GM12878 (cell line): Measurements from ENCODE around the gene G3BP1. TPM values are rescaled to one million over a fixed set of nuclear protein-coding genes. Genes with fewer than 3 reads are reported as not detected.

ENCODE experiments used
- ATAC-seq: fragments of 200-7000 bp; cut with Tn5 transposase; 3 replicates; pipeline ENCODE4 v1.9.1; 2020; ENCODE audit warnings: mild to moderate bottlenecking, moderate library complexity
- BruUV-seq: library from RNA; stranded (reverse); fragments of 400-500 nt; replicated peaks from 2 replicates; lab custom pipeline; 2021; lab: Mats Ljungman, UMichigan
- CTCF ChIA-PET: fragments of 300-600 bp; sonication (Branson Sonifier 250); formaldehyde crosslinking; extraction: SDS; loops from one replicate; lab custom pipeline; 2021; ENCODE audit warnings: inconsistent platforms; lab: Yijun Ruan, JAX
- POLR2A ChIA-PET: fragments of 350-600 bp; formaldehyde crosslinking; extraction: SDS; loops from one replicate; lab custom pipeline; 2021; ENCODE audit warnings: inconsistent platforms; lab: Charles Lee
- RAD21 ChIA-PET: fragments of 300-600 bp; sonication (Branson Sonifier 250); formaldehyde crosslinking; loops from one replicate; lab custom pipeline; 2023; ENCODE audit warnings: antibody characterized with exemption; ENCODE audit not compliant: unreplicated experiment; lab: Charles Lee
- SMC1A ChIA-PET: fragments of 300-600 bp; sonication (Branson Sonifier 250); formaldehyde crosslinking; loops from one replicate; lab custom pipeline; 2023; ENCODE audit not compliant: unreplicated experiment, uncharacterized antibody; lab: Charles Lee
- DNase-seq: peaks from one replicate; pipeline ENCODE4 v3.0.0-alpha.2; 2011; ENCODE audit warnings: low read depth, low spot score
- FAIRE-seq: peaks from 3 replicates; lab custom pipeline; 2011; peaks lifted over from hg19 to GRCh38; lab: Jason Lieb, UNC
- H2AFZ ChIP-seq: 2 replicates; pipeline ENCODE4 v1.6.0; 2011; ENCODE audit warnings: low read depth, low read length, control low read depth; ENCODE audit not compliant: control insufficient read depth
- H3K27ac ChIP-seq: 2 replicates; pipeline ENCODE4 v1.5.1; 2011; ENCODE audit warnings: control low read depth; ENCODE audit not compliant: control insufficient read depth, insufficient read depth
- H3K27me3 ChIP-seq, 2 experiments: replicated peaks in 1 of 2; 2 replicates each; pipeline versions ENCODE4 v1.6.0 to v1.6.1; 2011; ENCODE audit warnings: low read length in 1 of 2; ENCODE audit not compliant: control insufficient read depth in 2 of 2, insufficient read depth in 2 of 2
- H3K36me3 ChIP-seq, 2 experiments: 2 replicates each; pipeline ENCODE4 v1.5.1; 2011; ENCODE audit warnings: low read length in 1 of 2; ENCODE audit not compliant: control insufficient read depth in 2 of 2, insufficient read depth in 2 of 2
- H3K4me1 ChIP-seq: 2 replicates; pipeline ENCODE4 v1.6.1; 2011; ENCODE audit warnings: mild to moderate bottlenecking, low read length, moderate library complexity, mixed read lengths; ENCODE audit not compliant: control insufficient read depth, insufficient read depth
- H3K4me2 ChIP-seq: 2 replicates; pipeline ENCODE4 v1.6.0; 2011; ENCODE audit warnings: control low read depth; ENCODE audit not compliant: control insufficient read depth, insufficient read depth
- H3K4me3 ChIP-seq: fragments of 200-600 bp; sonication (generic); 2 replicates; pipeline ENCODE4 v1.5.1; 2016
- H3K79me2 ChIP-seq: 2 replicates; pipeline ENCODE4 v1.6.0; 2011; ENCODE audit warnings: low read length; ENCODE audit not compliant: control insufficient read depth, insufficient read depth
- H3K9ac ChIP-seq: 2 replicates; pipeline ENCODE4 v1.8.0; 2011; ENCODE audit warnings: low read length, control low read depth, mixed read lengths; ENCODE audit not compliant: control insufficient read depth, insufficient read depth
- H3K9me3 ChIP-seq: replicated peaks from 3 replicates; pipeline ENCODE4 v1.5.1; 2011; ENCODE audit warnings: mild to moderate bottlenecking, low read length; ENCODE audit not compliant: control insufficient read depth, insufficient read depth
- H4K20me1 ChIP-seq: 2 replicates; pipeline ENCODE4 v1.6.0; 2011; ENCODE audit not compliant: control insufficient read depth, insufficient read depth
- CBX3 ChIP-seq: fragments of 200-600 bp; sonication (generic); IDR thresholded peaks from 2 replicates; pipeline ENCODE4 v1.6.1; 2016; ENCODE audit warnings: low read depth, borderline replicate concordance
- CHD4 ChIP-seq: fragments of 200-600 bp; sonication (generic); IDR thresholded peaks from 2 replicates; pipeline ENCODE4 v1.6.1; 2016; ENCODE audit warnings: mild to moderate bottlenecking
- ETV6 ChIP-seq, 2 experiments: fragments of 450-650 bp in 1 of 2; IDR thresholded peaks in 1 of 2; conservative IDR thresholded peaks in 1 of 2; 2 replicates each; pipeline ENCODE4 v1.6.1; 2014; ENCODE audit warnings: antibody characterized with exemption in 1 of 2, borderline replicate concordance in 1 of 2, low read depth in 1 of 2, mild to moderate bottlenecking in 1 of 2, moderate library complexity in 1 of 2
- HDAC6 ChIP-seq: fragments of 200-600 bp; sonication (generic); IDR thresholded peaks from one replicate; pipeline ENCODE4 v1.8.0; 2017; ENCODE audit warnings: antibody characterized with exemption; ENCODE audit not compliant: unreplicated experiment
- MYC ChIP-seq: IDR thresholded peaks from 2 replicates; pipeline ENCODE4 v1.6.1; 2011; ENCODE audit warnings: mild to moderate bottlenecking, low read length, moderate library complexity, inconsistent platforms; ENCODE audit not compliant: insufficient read depth, insufficient replicate concordance, insufficient read length, severe bottlenecking
- RAD51 ChIP-seq: fragments of 450-650 bp; IDR thresholded peaks from 2 replicates; pipeline ENCODE4 v1.6.1; 2016; ENCODE audit warnings: moderate library complexity, mild to moderate bottlenecking, inconsistent platforms
- SIN3A ChIP-seq: IDR thresholded peaks from 2 replicates; pipeline ENCODE4 v1.6.1; 2012; ENCODE audit warnings: low read depth, low read length, improper control_type of control experiment
- ZNF24 ChIP-seq: fragments of 450-650 bp; IDR thresholded peaks from 2 replicates; pipeline ENCODE4 v1.6.1; 2017; ENCODE audit warnings: antibody characterized with exemption, mild to moderate bottlenecking
- in situ Hi-C: fragments of 300-500 bp; cut with MboI; formaldehyde crosslinking; loops from 9 replicates; pipeline ENCODE4 v1.14.3; 2018; ENCODE audit warnings: mixed read lengths
- intact Hi-C: fragments of 100-400 bp; cut with micrococcal nuclease; formaldehyde crosslinking; loops from one replicate; pipeline ENCODE4 v1.14.2; 2022; ENCODE audit not compliant: unreplicated experiment
- polyA plus RNA-seq, 11 experiments: library from polyadenylated mRNA; depleted of rRNA in 4 of 11; unstranded in 6 of 11; stranded (reverse) in 5 of 11; fragments of >200 nt; fragmentation: Nextera tagmentation in 4 of 11; fragmentation: Illumina TruSeq in 1 of 11; extraction: Ambion mirVana in 4 of 11; extraction: Trizol in 1 of 11; gene quantifications; 1 replicate in 1 of 11; 2 replicates in 10 of 11; pipeline versions ENCODE4 v1.2.1 to v1.2.3, GENCODE V29; 2011 to 2016; ENCODE audit warnings: inconsistent platforms in 2 of 11, missing spikeins in 2 of 11, low read depth in 1 of 11
- total RNA-seq, 4 experiments: library from RNA; depleted of rRNA in 3 of 4; stranded (reverse); fragments of >200 nt in 3 of 4; fragmentation: Illumina TruSeq in 1 of 4; extraction: Trizol in 1 of 4; gene quantifications; 2 replicates each; pipeline versions ENCODE4 v1.2.1 to v1.2.3, GENCODE V29; 2013 to 2021
- TF ChIP-seq, protein P1 (sequence below): IDR thresholded peaks from 2 replicates; pipeline ENCODE4 v1.6.1; 2012; ENCODE audit warnings: mild to moderate bottlenecking, low read depth, low read length
- TF ChIP-seq, protein P2 (sequence below): fragments of 450-650 bp; IDR thresholded peaks from 2 replicates; pipeline ENCODE4 v1.6.1; 2018; ENCODE audit warnings: mild to moderate bottlenecking, low read depth, moderate library complexity; ENCODE audit not compliant: partially characterized antibody

G3BP1 gene
- total and polyA plus RNA-seq, 10 of the 15 experiments (the other 5 are each of a cell fraction or from before 2014, with no cell fraction given) = 49.7 to 438 (median 148) TPM

DNA sequence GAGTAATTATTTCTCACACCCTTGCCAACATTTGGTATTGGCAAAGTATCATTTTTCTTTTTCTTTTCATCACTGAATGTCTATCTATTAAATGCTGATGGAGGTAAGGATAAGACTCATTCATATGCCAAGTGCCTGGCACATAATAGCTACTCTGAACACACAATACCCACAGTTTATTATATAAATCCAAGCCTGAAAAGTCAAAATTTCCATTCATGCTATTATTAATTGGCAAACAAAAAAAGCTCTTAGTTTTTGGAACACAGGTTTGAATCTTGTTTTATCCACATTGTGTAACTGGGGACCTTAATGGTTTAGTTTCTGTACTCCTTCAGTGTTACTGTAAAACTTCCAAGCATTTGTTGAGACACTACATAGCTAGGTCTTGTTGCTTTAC is 7.0 kb upstream of the G3BP1 start:
- BruUV-seq = no TSS peak
- H3K4me1 ChIP-seq = peaks cover 5% of the 10 kb centered on the region
- SMC1A ChIA-PET = interaction anchor here (1.1 to 2.5 kb wide), 5 partner anchors 9 to 21 kb away, joined by 3 to 11 read pairs (median 5); no protein-coding TSS in a partner anchor
- intact Hi-C loops (no loop called here), in situ Hi-C loops (no loop called here)
- peaks cover 4% of the 10 kb centered on the region for H3K79me2 ChIP-seq
- no peaks in the 10 kb centered on the region for H4K20me1 ChIP-seq
- POLR2A ChIA-PET = interaction anchor here (1.2 to 1.6 kb wide), 2 partner anchors 17 to 44 kb away, joined by 3 read pairs; no protein-coding TSS in a partner anchor
- FAIRE-seq = no peak
- no peak overlapping the region for H3K4me3 ChIP-seq
- H3K27me3 ChIP-seq = no peaks in the 10 kb centered on the region
- no peak for TF ChIP-seq CBX3
- no peak overlapping the region for H2AFZ ChIP-seq
- no peak overlapping the region for H3K4me2 ChIP-seq
- no peak overlapping the region for H3K9ac ChIP-seq
- H3K9me3 ChIP-seq = no peaks in the 10 kb centered on the region
- H3K36me3 ChIP-seq = no peaks in the 10 kb centered on the region
- DNase-seq = no peak
- RAD21 ChIA-PET = interaction anchor here (0.8 to 1.6 kb wide), 2 partner anchors 24 to 106 kb away, joined by 3 to 4 read pairs; no protein-coding TSS in a partner anchor
- no peak overlapping the region for H3K27ac ChIP-seq
- no peak for ATAC-seq
- CTCF ChIA-PET = interaction anchor here (0.7 to 1.2 kb wide), 4 partner anchors 8 to 168 kb away, joined by 3 read pairs; no protein-coding TSS in a partner anchor

DNA sequence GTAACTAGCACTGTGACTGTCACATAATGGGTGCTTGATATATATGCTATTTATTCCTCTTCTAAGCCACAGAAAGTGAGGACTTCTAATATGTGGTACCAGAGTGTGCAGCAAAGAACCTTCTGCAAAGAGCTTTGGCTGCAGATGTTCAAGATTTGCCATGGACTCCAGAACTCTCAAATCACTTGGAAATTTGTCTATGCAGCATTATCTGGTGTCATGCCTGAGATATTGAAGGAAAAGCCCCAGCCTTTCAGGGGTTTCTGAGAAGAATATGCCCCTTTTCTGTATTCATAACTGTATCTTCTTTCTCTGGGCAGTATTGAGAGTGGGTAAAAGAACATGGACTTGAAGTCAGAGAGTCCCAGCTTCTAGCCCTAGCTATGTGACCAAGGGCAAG is 4.8 kb upstream of the G3BP1 start:
- Histone ChIP-seq H3K27me3 (no peaks in the 10 kb centered on the region), H3K9ac (no peak overlapping the region), H3K4me1 (peaks cover 8% of the 10 kb centered on the region), H3K4me2 (no peak overlapping the region), H3K36me3 (no peaks in the 10 kb centered on the region), H4K20me1 (no peaks in the 10 kb centered on the region), H3K79me2 (peaks cover 16% of the 10 kb centered on the region), H3K27ac (no peak overlapping the region), H3K9me3 (no peaks in the 10 kb centered on the region), H3K4me3 (no peak overlapping the region), H2AFZ (no peak overlapping the region)
- ChIA-PET RAD21 (interaction anchor here (1.7 to 1.9 kb wide), 2 partner anchors 10 to 18 kb away, joined by 5 to 8 read pairs; no protein-coding TSS in a partner anchor), CTCF (interaction anchor here (0.8 to 1.3 kb wide), 4 partner anchors 12 to 376 kb away, joined by 3 to 8 read pairs (median 4); no protein-coding TSS in a partner anchor), SMC1A (interaction anchor here (0.8 to 1.9 kb wide), 6 partner anchors 9 to 108 kb away, joined by 3 to 9 read pairs (median 4); no protein-coding TSS in a partner anchor), POLR2A (interaction anchor here (1.1 to 2.1 kb wide), 3 partner anchors 8 to 10 kb away, joined by 4 to 6 read pairs (median 6); partner anchors contain the start of gene ATOX1)
- BruUV-seq = no TSS peak
- intact Hi-C loops (no loop called here), in situ Hi-C loops (no loop called here)
- ATAC-seq (no peak), DNase-seq (no peak), FAIRE-seq (no peak)
- TF ChIP-seq, protein P1, sequence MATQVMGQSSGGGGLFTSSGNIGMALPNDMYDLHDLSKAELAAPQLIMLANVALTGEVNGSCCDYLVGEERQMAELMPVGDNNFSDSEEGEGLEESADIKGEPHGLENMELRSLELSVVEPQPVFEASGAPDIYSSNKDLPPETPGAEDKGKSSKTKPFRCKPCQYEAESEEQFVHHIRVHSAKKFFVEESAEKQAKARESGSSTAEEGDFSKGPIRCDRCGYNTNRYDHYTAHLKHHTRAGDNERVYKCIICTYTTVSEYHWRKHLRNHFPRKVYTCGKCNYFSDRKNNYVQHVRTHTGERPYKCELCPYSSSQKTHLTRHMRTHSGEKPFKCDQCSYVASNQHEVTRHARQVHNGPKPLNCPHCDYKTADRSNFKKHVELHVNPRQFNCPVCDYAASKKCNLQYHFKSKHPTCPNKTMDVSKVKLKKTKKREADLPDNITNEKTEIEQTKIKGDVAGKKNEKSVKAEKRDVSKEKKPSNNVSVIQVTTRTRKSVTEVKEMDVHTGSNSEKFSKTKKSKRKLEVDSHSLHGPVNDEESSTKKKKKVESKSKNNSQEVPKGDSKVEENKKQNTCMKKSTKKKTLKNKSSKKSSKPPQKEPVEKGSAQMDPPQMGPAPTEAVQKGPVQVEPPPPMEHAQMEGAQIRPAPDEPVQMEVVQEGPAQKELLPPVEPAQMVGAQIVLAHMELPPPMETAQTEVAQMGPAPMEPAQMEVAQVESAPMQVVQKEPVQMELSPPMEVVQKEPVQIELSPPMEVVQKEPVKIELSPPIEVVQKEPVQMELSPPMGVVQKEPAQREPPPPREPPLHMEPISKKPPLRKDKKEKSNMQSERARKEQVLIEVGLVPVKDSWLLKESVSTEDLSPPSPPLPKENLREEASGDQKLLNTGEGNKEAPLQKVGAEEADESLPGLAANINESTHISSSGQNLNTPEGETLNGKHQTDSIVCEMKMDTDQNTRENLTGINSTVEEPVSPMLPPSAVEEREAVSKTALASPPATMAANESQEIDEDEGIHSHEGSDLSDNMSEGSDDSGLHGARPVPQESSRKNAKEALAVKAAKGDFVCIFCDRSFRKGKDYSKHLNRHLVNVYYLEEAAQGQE = no peak
- TF ChIP-seq HDAC6 (no peak), SIN3A (no peak), RAD51 (no peak), MYC (no peak), CHD4 (no peak), ETV6 (conservative IDR thresholded peaks at IDR 0.05 in 1 of 2, IDR thresholded peaks at IDR 0.05 in 1 of 2; ENCODE audit: borderline replicate concordance in 1 of 2, low read depth in 1 of 2) (no peak), ZNF24 (no peak)
- TF ChIP-seq, protein P2, sequence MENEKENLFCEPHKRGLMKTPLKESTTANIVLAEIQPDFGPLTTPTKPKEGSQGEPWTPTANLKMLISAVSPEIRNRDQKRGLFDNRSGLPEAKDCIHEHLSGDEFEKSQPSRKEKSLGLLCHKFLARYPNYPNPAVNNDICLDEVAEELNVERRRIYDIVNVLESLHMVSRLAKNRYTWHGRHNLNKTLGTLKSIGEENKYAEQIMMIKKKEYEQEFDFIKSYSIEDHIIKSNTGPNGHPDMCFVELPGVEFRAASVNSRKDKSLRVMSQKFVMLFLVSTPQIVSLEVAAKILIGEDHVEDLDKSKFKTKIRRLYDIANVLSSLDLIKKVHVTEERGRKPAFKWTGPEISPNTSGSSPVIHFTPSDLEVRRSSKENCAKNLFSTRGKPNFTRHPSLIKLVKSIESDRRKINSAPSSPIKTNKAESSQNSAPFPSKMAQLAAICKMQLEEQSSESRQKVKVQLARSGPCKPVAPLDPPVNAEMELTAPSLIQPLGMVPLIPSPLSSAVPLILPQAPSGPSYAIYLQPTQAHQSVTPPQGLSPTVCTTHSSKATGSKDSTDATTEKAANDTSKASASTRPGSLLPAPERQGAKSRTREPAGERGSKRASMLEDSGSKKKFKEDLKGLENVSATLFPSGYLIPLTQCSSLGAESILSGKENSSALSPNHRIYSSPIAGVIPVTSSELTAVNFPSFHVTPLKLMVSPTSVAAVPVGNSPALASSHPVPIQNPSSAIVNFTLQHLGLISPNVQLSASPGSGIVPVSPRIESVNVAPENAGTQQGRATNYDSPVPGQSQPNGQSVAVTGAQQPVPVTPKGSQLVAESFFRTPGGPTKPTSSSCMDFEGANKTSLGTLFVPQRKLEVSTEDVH = no peak
